PC-3 (cell line): ENCODE data around the gene ALG14. TPM values are rescaled to one million over a fixed set of nuclear protein-coding genes. Genes with fewer than 3 reads are reported as not detected.

ENCODE experiments used
- ATAC-seq: fragments of 200-7000 bp; cut with Tn5 transposase; 2 replicates; pipeline ENCODE4 v1.9.1; 2020; ENCODE audit warnings: mild to moderate bottlenecking, moderate library complexity
- BruUV-seq: library from RNA; stranded (reverse); fragments of 400-500 nt; replicated peaks from 2 replicates; lab custom pipeline; 2021; lab: Mats Ljungman, UMichigan
- CTCF ChIA-PET: fragments of 300-600 bp; sonication (Branson Sonifier 250); formaldehyde crosslinking; loops from one replicate; lab custom pipeline; 2022; ENCODE audit warnings: antibody characterized with exemption; lab: Charles Lee
- POLR2A ChIA-PET: fragments of 300-600 bp; sonication (Branson Sonifier 250); formaldehyde crosslinking; loops from one replicate; lab custom pipeline; 2022; ENCODE audit warnings: antibody characterized with exemption; ENCODE audit not compliant: unreplicated experiment; lab: Charles Lee
- DNase-seq: peaks from one replicate; pipeline ENCODE4 v3.0.0-alpha.2; 2015
- H2AFZ ChIP-seq: fragments of 300-600 bp; sonication (generic); 2 replicates; pipeline ENCODE4 v1.6.0; 2016; ENCODE audit warnings: antibody characterized with exemption, low read length
- H3F3A ChIP-seq: fragments of 300-600 bp; sonication (generic); one replicate; pipeline ENCODE4 v1.6.0; 2017; ENCODE audit warnings: antibody characterized with exemption, low read length, control low read depth, mild to moderate bottlenecking; ENCODE audit not compliant: unreplicated experiment
- H3K27ac ChIP-seq: fragments of 300-600 bp; sonication (generic); 2 replicates; pipeline ENCODE4 v1.5.1; 2016; ENCODE audit warnings: mild to moderate bottlenecking, low read length
- H3K27me3 ChIP-seq: fragments of 300-600 bp; sonication (generic); 2 replicates; pipeline ENCODE4 v1.6.1; 2016; ENCODE audit warnings: low read length, mixed read lengths
- H3K36me3 ChIP-seq: fragments of 300-600 bp; sonication (generic); 2 replicates; pipeline ENCODE4 v1.6.1; 2016; ENCODE audit warnings: low read depth, mixed run types, low read length, mixed read lengths
- H3K4me1 ChIP-seq: fragments of 300-600 bp; sonication (generic); 2 replicates; pipeline ENCODE4 v1.5.1; 2016; ENCODE audit warnings: low read length; ENCODE audit not compliant: insufficient read depth
- H3K4me2 ChIP-seq: fragments of 300-600 bp; sonication (generic); 2 replicates; pipeline ENCODE4 v1.6.0; 2016; ENCODE audit warnings: low read length
- H3K4me3 ChIP-seq: fragments of 300-600 bp; sonication (generic); 2 replicates; pipeline ENCODE4 v1.5.1; 2016; ENCODE audit warnings: mild to moderate bottlenecking, low read length, mixed read lengths
- H3K79me2 ChIP-seq: fragments of 300-600 bp; sonication (generic); 2 replicates; pipeline ENCODE4 v1.6.1; 2017; ENCODE audit warnings: low read length, mixed read lengths
- H3K9ac ChIP-seq: fragments of 300-600 bp; sonication (generic); 2 replicates; pipeline ENCODE4 v1.6.0; 2016; ENCODE audit warnings: mild to moderate bottlenecking, low read length
- H3K9me2 ChIP-seq: fragments of 300-600 bp; sonication (generic); replicated peaks from 2 replicates; pipeline ENCODE4 v1.6.1; 2016; ENCODE audit warnings: mixed run types, low read length, mixed read lengths
- H3K9me3 ChIP-seq: fragments of 300-600 bp; sonication (generic); 2 replicates; pipeline ENCODE4 v1.6.1; 2016; ENCODE audit warnings: low read length, mixed read lengths
- H4K20me1 ChIP-seq: fragments of 300-600 bp; sonication (generic); 2 replicates; pipeline ENCODE4 v1.6.1; 2016; ENCODE audit warnings: low read length, mixed read lengths
- EZH2 ChIP-seq: fragments of 300-600 bp; sonication (generic); IDR thresholded peaks from one replicate; pipeline ENCODE4 v1.6.1; 2017; ENCODE audit warnings: antibody characterized with exemption, mild to moderate bottlenecking, low read length; ENCODE audit not compliant: unreplicated experiment
- EZH2phosphoT487 ChIP-seq: fragments of 300-600 bp; sonication (generic); IDR thresholded peaks from 2 replicates; pipeline ENCODE4 v1.6.1; 2018; ENCODE audit warnings: mild to moderate bottlenecking, antibody characterized with exemption, low read length, borderline replicate concordance
- intact Hi-C: fragments of 100-400 bp; cut with micrococcal nuclease; formaldehyde crosslinking; loops from 2 replicates; pipeline ENCODE4 v1.9.0; 2023
- total RNA-seq: library from RNA; depleted of rRNA; stranded (reverse); fragments of >200 nt; gene quantifications from 2 replicates; pipeline ENCODE4 v1.2.3, GENCODE V29; 2014
- TF ChIP-seq, protein P1 (sequence below): fragments of 300-600 bp; sonication (generic); conservative IDR thresholded peaks from 2 replicates; pipeline ENCODE4 v1.5.1; 2017; ENCODE audit warnings: antibody characterized with exemption, low read depth, mild to moderate bottlenecking, low read length

Gene ALG14
- total RNA-seq, 1 experiment from 2014 or later, result 3.4 TPM

DNA sequence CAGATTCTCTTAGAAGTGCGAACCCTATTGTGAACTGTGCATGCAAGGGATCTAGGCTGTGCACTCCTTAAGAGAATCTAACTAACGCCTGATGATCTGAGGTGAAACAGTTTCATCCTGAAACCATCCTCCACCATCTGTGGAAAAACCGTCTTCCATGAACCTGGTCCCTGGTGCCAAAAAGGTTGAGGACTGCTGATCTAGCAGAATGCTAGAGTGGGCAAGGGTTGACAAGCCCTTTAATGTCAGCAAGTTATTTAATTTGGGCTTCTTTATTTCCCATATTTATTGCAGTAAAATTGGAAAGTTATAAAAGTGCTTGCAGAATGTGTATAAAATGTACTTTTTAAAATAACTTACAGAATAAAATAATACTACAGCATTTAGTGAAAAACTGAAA lies 26.4 kb downstream of the ALG14 start:
- Histone ChIP-seq H4K20me1 (no peaks in the 10 kb centered on the region), H3K36me3 (no peaks in the 10 kb centered on the region), H3K4me3 (no peak overlapping the region), H3K9ac (no peak overlapping the region), H3K27me3 (no peaks in the 10 kb centered on the region), H3K27ac (no peak overlapping the region), H3K79me2 (no peaks in the 10 kb centered on the region), H3K4me2 (no peak overlapping the region), H3K9me3 (no peaks in the 10 kb centered on the region), H3F3A (no peaks in the 10 kb centered on the region), H3K9me2 (no peaks in the 10 kb centered on the region), H3K4me1 (peaks cover 4% of the 10 kb centered on the region), H2AFZ (no peak overlapping the region)
- no peak for ATAC-seq
- BruUV-seq, result no TSS peak
- no peak for DNase-seq
- POLR2A ChIA-PET, result no interaction called here
- no peak for TF ChIP-seq EZH2phosphoT487
- TF ChIP-seq, protein P1, sequence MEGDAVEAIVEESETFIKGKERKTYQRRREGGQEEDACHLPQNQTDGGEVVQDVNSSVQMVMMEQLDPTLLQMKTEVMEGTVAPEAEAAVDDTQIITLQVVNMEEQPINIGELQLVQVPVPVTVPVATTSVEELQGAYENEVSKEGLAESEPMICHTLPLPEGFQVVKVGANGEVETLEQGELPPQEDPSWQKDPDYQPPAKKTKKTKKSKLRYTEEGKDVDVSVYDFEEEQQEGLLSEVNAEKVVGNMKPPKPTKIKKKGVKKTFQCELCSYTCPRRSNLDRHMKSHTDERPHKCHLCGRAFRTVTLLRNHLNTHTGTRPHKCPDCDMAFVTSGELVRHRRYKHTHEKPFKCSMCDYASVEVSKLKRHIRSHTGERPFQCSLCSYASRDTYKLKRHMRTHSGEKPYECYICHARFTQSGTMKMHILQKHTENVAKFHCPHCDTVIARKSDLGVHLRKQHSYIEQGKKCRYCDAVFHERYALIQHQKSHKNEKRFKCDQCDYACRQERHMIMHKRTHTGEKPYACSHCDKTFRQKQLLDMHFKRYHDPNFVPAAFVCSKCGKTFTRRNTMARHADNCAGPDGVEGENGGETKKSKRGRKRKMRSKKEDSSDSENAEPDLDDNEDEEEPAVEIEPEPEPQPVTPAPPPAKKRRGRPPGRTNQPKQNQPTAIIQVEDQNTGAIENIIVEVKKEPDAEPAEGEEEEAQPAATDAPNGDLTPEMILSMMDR, result no peak
- no peak for TF ChIP-seq EZH2
- CTCF ChIA-PET, result interaction anchor here (0.6 kb wide), 1 partner anchor 188 kb away, joined by 3 read pairs; the partner anchor contains the start of gene RWDD3
- intact Hi-C loops, result loop anchor here (10.0 kb wide), 1 partner anchor 512 kb away; no protein-coding TSS in a partner anchor

DNA sequence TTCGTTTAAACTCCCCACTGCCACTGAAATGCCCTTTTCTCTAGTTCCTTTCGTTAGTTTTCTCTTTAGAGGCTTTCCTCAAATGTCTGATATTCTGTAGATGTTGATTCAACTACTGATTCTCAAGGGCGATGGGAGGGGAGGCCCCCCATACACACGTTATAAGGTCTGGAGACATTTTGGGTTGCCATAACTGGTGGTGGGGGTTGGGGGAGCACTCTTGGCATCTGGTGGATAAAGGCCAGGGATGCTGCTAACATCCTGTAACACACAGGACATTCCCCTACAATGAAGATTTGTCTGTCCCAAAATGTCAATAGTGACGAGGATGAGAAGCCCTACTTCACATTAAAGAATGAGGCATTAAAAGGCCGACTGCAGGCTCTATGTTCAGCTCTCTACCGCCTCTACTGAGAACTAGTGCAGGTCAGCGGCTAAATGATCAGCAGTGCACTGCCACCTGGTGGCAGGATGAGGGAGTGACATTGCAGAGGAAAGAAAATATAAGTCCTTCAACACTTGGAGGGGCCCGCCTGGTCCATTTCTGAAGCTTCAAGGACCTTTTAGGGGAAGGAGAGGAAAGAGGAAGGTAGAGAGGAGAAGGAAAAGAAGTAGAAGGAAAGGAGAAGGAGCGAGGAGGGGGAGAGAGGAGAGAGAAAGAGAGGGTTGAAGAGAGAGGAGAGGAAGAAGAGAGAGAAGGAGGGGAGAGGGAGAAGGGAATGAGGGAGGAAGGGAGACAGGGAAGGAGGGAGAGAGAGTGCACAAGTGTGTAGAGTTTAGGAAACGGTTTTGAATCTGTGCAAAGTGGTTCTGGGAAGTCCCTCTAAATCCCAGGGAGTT lies 29.4 kb downstream of the ALG14 start:
- DNase-seq (peak; percentile 93), ATAC-seq (peak; percentile 62)

More for the DNA sequence above, 29.4 kb downstream of the ALG14 start:
- intact Hi-C loops, result loop anchor here (1.0 to 10.0 kb wide), 8 partner anchors 61 to 509 kb away; partner anchors contain the start of genes RWDD3, SLC44A3 and TLCD4
- no peak overlapping the region for H3K4me3 ChIP-seq
- peaks cover 34% of the 10 kb centered on the region for H3K4me1 ChIP-seq
- no peak overlapping the region for H3K27ac ChIP-seq
- no peaks in the 10 kb centered on the region for H3K9me3 ChIP-seq
- H3F3A ChIP-seq, result peaks cover 11% of the 10 kb centered on the region
- H3K9me2 ChIP-seq, result no peaks in the 10 kb centered on the region
- no TSS peak for BruUV-seq
- no peaks in the 10 kb centered on the region for H4K20me1 ChIP-seq
- peak overlapping the region; percentile 29; the same call in 1 of the 2 replicates for H3K4me2 ChIP-seq
- H3K36me3 ChIP-seq, result no peaks in the 10 kb centered on the region
- H3K79me2 ChIP-seq, result 0 out of 2 replicates have a peak, but pooled peaks cover 6% of the 10 kb centered on the region
- no peaks in the 10 kb centered on the region for H3K27me3 ChIP-seq
- CTCF ChIA-PET, result interaction anchor here (0.5 to 1.2 kb wide), 11 partner anchors 26 to 237 kb away, joined by 3 to 31 read pairs (median 4); partner anchors contain the start of genes RWDD3 and TLCD4
- TF ChIP-seq, protein P1, result peak; percentile 99
- TF ChIP-seq EZH2, result no peak
- no peak overlapping the region for H3K9ac ChIP-seq
- POLR2A ChIA-PET, result interaction anchor here (0.6 kb wide), 1 partner anchor 105 kb away, joined by 4 read pairs; no protein-coding TSS in a partner anchor
- H2AFZ ChIP-seq, result no peak overlapping the region
